CD4-positive, alpha-beta memory T cell (primary cell): ENCODE measurements around the gene OST4. TPM values are rescaled to one million over a fixed set of nuclear protein-coding genes. Genes with fewer than 3 reads are reported as not detected.
A peak's percentile ranks its signal among the peaks of the same experiment; 100 is the strongest.

Experiments used
- CTCF ChIA-PET: fragments of 350-600 bp; sonication (Branson Sonifier 250); formaldehyde crosslinking; loops from one replicate; lab custom pipeline; 2021; ENCODE audit warnings: inconsistent platforms; ENCODE audit not compliant: partially characterized antibody; lab: Charles Lee
- POLR2A ChIA-PET: fragments of 350-600 bp; sonication (Branson Sonifier 250); formaldehyde crosslinking; loops from one replicate; lab custom pipeline; 2021; ENCODE audit not compliant: partially characterized antibody; lab: Charles Lee
- DNase-seq, 5 donors: peaks; one replicate each; pipeline versions ENCODE4 v3.0.0 to v3.0.0-alpha.2; 2020 to 2022; ENCODE audit warnings: mixed read lengths in 1 of 5
- H3K27ac ChIP-seq: one replicate; pipeline ENCODE4 v1.7.0; 2013; ENCODE audit warnings: low read depth, low read length
- H3K27me3 ChIP-seq: 2 replicates; pipeline ENCODE4 v1.7.0; 2013; ENCODE audit warnings: mild to moderate bottlenecking, low read length, moderate library complexity; ENCODE audit not compliant: insufficient read depth
- H3K36me3 ChIP-seq: 2 replicates; pipeline ENCODE4 v1.7.0; 2013; ENCODE audit warnings: mild to moderate bottlenecking, low read length, moderate library complexity; ENCODE audit not compliant: insufficient read depth
- H3K4me1 ChIP-seq: 2 replicates; pipeline ENCODE4 v1.7.0; 2013; ENCODE audit warnings: mild to moderate bottlenecking, low read length, moderate library complexity; ENCODE audit not compliant: insufficient read depth
- H3K4me3 ChIP-seq, 2 donors: one replicate each; pipeline ENCODE4 v1.7.0; 2013; ENCODE audit warnings: low read length in 2 of 2, mild to moderate bottlenecking in 1 of 2
- H3K9me3 ChIP-seq, 2 donors: one replicate each; pipeline ENCODE4 v1.7.0; 2013; ENCODE audit warnings: low read length in 2 of 2, control low read depth in 1 of 2; ENCODE audit not compliant: control insufficient read depth in 1 of 2
- H3K27ac Mint-ChIP-seq, 7 donors: one replicate each; pipeline ENCODE4 v1.8.0; 2020 to 2021; ENCODE audit warnings: mixed read lengths in 7 of 7, mild to moderate bottlenecking in 6 of 7, inconsistent platforms in 3 of 7, moderate library complexity in 3 of 7
- H3K27me3 Mint-ChIP-seq, 2 donors: one replicate each; pipeline ENCODE4 v1.8.0; 2020 to 2021; ENCODE audit warnings: mixed read lengths in 2 of 2
- H3K36me3 Mint-ChIP-seq, 2 donors: one replicate each; pipeline ENCODE4 v1.8.0; 2020 to 2021; ENCODE audit warnings: mixed read lengths in 2 of 2, inconsistent platforms in 1 of 2, mild to moderate bottlenecking in 1 of 2
- H3K4me1 Mint-ChIP-seq, 4 donors: one replicate each; pipeline ENCODE4 v1.8.0; 2020 to 2021; ENCODE audit warnings: mixed read lengths in 4 of 4, mild to moderate bottlenecking in 1 of 4
- H3K4me3 Mint-ChIP-seq, 8 donors: one replicate each; pipeline ENCODE4 v1.8.0; 2020 to 2021; ENCODE audit warnings: mixed read lengths in 8 of 8, mild to moderate bottlenecking in 7 of 8, moderate library complexity in 6 of 8, inconsistent platforms in 3 of 8
- H3K9me3 Mint-ChIP-seq, 8 donors: one replicate each; pipeline ENCODE4 v1.8.0; 2020 to 2021; ENCODE audit warnings: mixed read lengths in 8 of 8, mild to moderate bottlenecking in 5 of 8, inconsistent platforms in 3 of 8, moderate library complexity in 1 of 8
- intact Hi-C: fragments of 100-400 bp; cut with micrococcal nuclease; formaldehyde crosslinking; loops from one replicate; pipeline ENCODE4 v1.15.1; 2023
- polyA plus RNA-seq, 2 donors: library from polyadenylated mRNA; unstranded; fragments of 300-500 nt; fragmentation: Illumina TruSeq; gene quantifications; one replicate each; pipeline ENCODE4 v1.2.3, GENCODE V29; 2021
- total RNA-seq, 2 experiments: library from RNA; stranded (reverse); gene quantifications; one replicate each; pipeline ENCODE4 v1.2.3, GENCODE V29; 2021

Gene OST4
- total and polyA plus RNA-seq, 4 experiments from 2014 or later: 269 to 958 (median 587) TPM

- peak overlapping the region; percentile 98 to 100 (median 100) for H3K27ac Mint-ChIP-seq
- Histone ChIP-seq H3K4me1 (peaks cover 14% of the 10 kb centered on the region), H3K9me3 (no peaks in the 10 kb centered on the region), H3K36me3 (peaks cover 5% of the 10 kb centered on the region), H3K27ac (peak overlapping the region; percentile 78), H3K27me3 (no peaks in the 10 kb centered on the region), H3K4me3 (peak overlapping the region; percentile 89 to 93)
- ChIA-PET CTCF (interaction anchor here (1.0 to 2.9 kb wide), 12 partner anchors 11 to 87 kb away, joined by 3 to 14 read pairs (median 4); partner anchors contain the start of genes OST4 and TMEM214), POLR2A (interaction anchor here (0.6 to 13.9 kb wide), 16 partner anchors 11 to 1172 kb away, joined by 3 to 402 read pairs (median 8); partner anchors contain the start of genes ABHD1, ASXL2, ATRAID and EMILIN1)
- peak; percentile 93 to 94 (median 93) for DNase-seq
- intact Hi-C loops: loop anchor here (1.0 kb wide), 3 partner anchors 18 to 84 kb away; partner anchors contain the start of genes KHK, PREB and TMEM214
- H3K27me3 Mint-ChIP-seq: peaks cover 6 to 13% of the 10 kb centered on the region in 2 donors
- peaks cover 5 to 35% of the 10 kb centered on the region in 2 donors for H3K36me3 Mint-ChIP-seq
- H3K4me1 Mint-ChIP-seq: peaks cover 14 to 28% (median 20%) of the 10 kb centered on the region in 4 donors
- peak overlapping the region; percentile 93 to 100 (median 99) for H3K4me3 Mint-ChIP-seq
- H3K9me3 Mint-ChIP-seq: peaks cover 0 to 14% (median 7%) of the 10 kb centered on the region in 8 donors
These were observed 21.0 kb downstream of the OST4 start for GRCh38 chr2:27050281-27050995.

GRCh38 chr2:27049422-27050280 is 21.8 kb downstream of the OST4 start:
- DNase-seq: peak; percentile 56 to 76 (median 57)
- Histone ChIP-seq H3K9me3 (no peaks in the 10 kb centered on the region), H3K4me1 (peaks cover 14% of the 10 kb centered on the region), H3K36me3 (no peaks in the 10 kb centered on the region), H3K4me3 (peak overlapping the region; percentile 89 to 93), H3K27me3 (no peaks in the 10 kb centered on the region), H3K27ac (peak overlapping the region; percentile 78)
- Mint-ChIP-seq H3K9me3 (peaks cover 0 to 14% (median 7%) of the 10 kb centered on the region in 8 donors), H3K4me3 (peak overlapping the region; percentile 93 to 100 (median 99)), H3K4me1 (peaks cover 14 to 28% (median 20%) of the 10 kb centered on the region in 4 donors), H3K27me3 (peaks cover 6 to 13% of the 10 kb centered on the region in 2 donors), H3K27ac (peak overlapping the region; percentile 98 to 100 (median 100)), H3K36me3 (peaks cover 0 to 27% of the 10 kb centered on the region in 2 donors)
- POLR2A ChIA-PET: interaction anchor here (0.6 to 13.9 kb wide), 13 partner anchors 10 to 1171 kb away, joined by 3 to 402 read pairs (median 8); partner anchors contain the start of genes ABHD1, ASXL2, EMILIN1 and KHK
- intact Hi-C loops: loop anchor here (1.0 kb wide), 3 partner anchors 17 to 85 kb away; partner anchors contain the start of genes KHK, PREB and TMEM214
- CTCF ChIA-PET: interaction anchor here (0.7 to 2.9 kb wide), 11 partner anchors 10 to 86 kb away, joined by 3 to 14 read pairs (median 4); partner anchors contain the start of genes OST4 and TMEM214

- Mint-ChIP-seq H3K4me1 (peaks cover 0 to 3% (median 0%) of the 10 kb centered on the region in 4 donors), H3K4me3 (no peak overlapping the region), H3K9me3 (no peaks in the 10 kb centered on the region), H3K27me3 (no peaks in the 10 kb centered on the region), H3K27ac (peak overlapping the region in 5 of 7 donors; percentile 6 to 72 (median 35)), H3K36me3 (peaks cover 12 to 39% of the 10 kb centered on the region in 2 donors)
- no peaks in the 10 kb centered on the region for H3K27me3 ChIP-seq
- intact Hi-C loops: no loop called here
- no peak for DNase-seq
- peaks cover 31% of the 10 kb centered on the region for H3K36me3 ChIP-seq
- ChIA-PET POLR2A (interaction anchor here (1.4 kb wide), 1 partner anchor 8 kb away, joined by 7 read pairs; the partner anchor contains the start of gene AGBL5), CTCF (no interaction called here)
- H3K9me3 ChIP-seq: no peaks in the 10 kb centered on the region
- no peak overlapping the region for H3K4me3 ChIP-seq
- no peaks in the 10 kb centered on the region for H3K4me1 ChIP-seq
- H3K27ac ChIP-seq: no peak overlapping the region
These were observed 28.3 kb downstream of the OST4 start for GRCh38 chr2:27042985-27043634.

- no peak for DNase-seq
These were observed 29.2 kb downstream of the OST4 start for GRCh38 chr2:27042159-27042661.

GRCh38 chr2:27041752-27042151 is 29.7 kb downstream of the OST4 start:
- Histone ChIP-seq H3K27ac (no peak overlapping the region), H3K36me3 (peaks cover 45% of the 10 kb centered on the region), H3K27me3 (no peaks in the 10 kb centered on the region), H3K4me1 (no peaks in the 10 kb centered on the region), H3K4me3 (no peak overlapping the region), H3K9me3 (no peaks in the 10 kb centered on the region)
- H3K27ac Mint-ChIP-seq: no peak overlapping the region
- H3K9me3 Mint-ChIP-seq: no peaks in the 10 kb centered on the region
- no peaks in the 10 kb centered on the region for H3K27me3 Mint-ChIP-seq
- H3K4me1 Mint-ChIP-seq: peaks cover 0 to 1% (median 0%) of the 10 kb centered on the region in 4 donors
- H3K4me3 Mint-ChIP-seq: no peak overlapping the region
- no peak for DNase-seq
- intact Hi-C loops: no loop called here
- ChIA-PET CTCF (interaction anchor here (1.3 kb wide), 1 partner anchor 25 kb away, joined by 3 read pairs; no protein-coding TSS in a partner anchor), POLR2A (interaction anchor here (4.5 kb wide), 1 partner anchor 9 kb away, joined by 37 read pairs; the partner anchor contains the start of gene AGBL5)
- H3K36me3 Mint-ChIP-seq: peaks cover 12 to 53% of the 10 kb centered on the region in 2 donors

More at GRCh38 chr2:27042159-27042661, 29.2 kb downstream of the OST4 start:
- H3K36me3 ChIP-seq: peaks cover 40% of the 10 kb centered on the region
- POLR2A ChIA-PET: interaction anchor here (1.4 kb wide), 1 partner anchor 9 kb away, joined by 7 read pairs; the partner anchor contains the start of gene AGBL5
- peaks cover 12 to 48% of the 10 kb centered on the region in 2 donors for H3K36me3 Mint-ChIP-seq
- H3K27me3 Mint-ChIP-seq: no peaks in the 10 kb centered on the region
- no peaks in the 10 kb centered on the region for H3K27me3 ChIP-seq
- H3K4me1 Mint-ChIP-seq: peaks cover 0 to 1% (median 0%) of the 10 kb centered on the region in 4 donors
- no peak overlapping the region for H3K4me3 Mint-ChIP-seq
- no peak overlapping the region for H3K4me3 ChIP-seq
- H3K27ac Mint-ChIP-seq: peak overlapping the region in 2 of 7 donors; percentile 16 to 35
- no peaks in the 10 kb centered on the region for H3K9me3 Mint-ChIP-seq
- intact Hi-C loops: no loop called here
- H3K9me3 ChIP-seq: no peaks in the 10 kb centered on the region
- H3K27ac ChIP-seq: no peak overlapping the region
- CTCF ChIA-PET: no interaction called here
- no peaks in the 10 kb centered on the region for H3K4me1 ChIP-seq

GRCh38 chr2:27040282-27040681 is 31.2 kb downstream of the OST4 start:
- no peaks in the 10 kb centered on the region for H3K9me3 Mint-ChIP-seq
- peaks cover 0 to 1% (median under 1%) of the 10 kb centered on the region in 4 donors for H3K4me1 Mint-ChIP-seq
- DNase-seq: no peak
- no peak overlapping the region for H3K4me3 Mint-ChIP-seq
- H3K27me3 ChIP-seq: no peaks in the 10 kb centered on the region
- CTCF ChIA-PET: interaction anchor here (1.3 to 1.5 kb wide), 2 partner anchors 10 to 23 kb away, joined by 3 to 4 read pairs; partner anchors contain the start of gene AGBL5
- peaks cover 18 to 66% of the 10 kb centered on the region in 2 donors for H3K36me3 Mint-ChIP-seq
- H3K27me3 Mint-ChIP-seq: no peaks in the 10 kb centered on the region
- H3K9me3 ChIP-seq: no peaks in the 10 kb centered on the region
- H3K27ac Mint-ChIP-seq: peak overlapping the region in 2 of 7 donors; percentile 18 to 48
- H3K27ac ChIP-seq: no peak overlapping the region
- H3K36me3 ChIP-seq: peaks cover 60% of the 10 kb centered on the region
- no peak overlapping the region for H3K4me3 ChIP-seq
- H3K4me1 ChIP-seq: no peaks in the 10 kb centered on the region
- POLR2A ChIA-PET: interaction anchor here (4.5 kb wide), 1 partner anchor 10 kb away, joined by 37 read pairs; the partner anchor contains the start of gene AGBL5
- intact Hi-C loops: no loop called here
